Measurements from ENCODE around the gene ELMOD3.

ELMOD3 gene

GRCh38 chr2:85387754-85388153 lies 33.2 kb downstream of the ELMOD3 start:
- no peak for TF ChIP-seq CTCF (IDR thresholded peaks at IDR 0.05; ENCODE audit: borderline replicate concordance, control extremely low read depth, extremely low read depth, insufficient read depth, missing control alignments)
- in situ Hi-C loops (cut with MboI; ENCODE audit: low sequenced_read_pairs, unreplicated experiment), result no loop called here
- DNase-seq (ENCODE audit: low spot score), result no peak

GRCh38 chr2:85388878-85389538 lies 34.4 kb downstream of the ELMOD3 start:
- in situ Hi-C loops (cut with MboI; ENCODE audit: low sequenced_read_pairs, unreplicated experiment), result no loop called here
- TF ChIP-seq CTCF (IDR thresholded peaks at IDR 0.05; ENCODE audit: borderline replicate concordance, control extremely low read depth, extremely low read depth, insufficient read depth, missing control alignments), result no peak
- DNase-seq (ENCODE audit: low spot score), result no peak

- TF ChIP-seq CTCF (IDR thresholded peaks at IDR 0.05; ENCODE audit: borderline replicate concordance, control extremely low read depth, extremely low read depth, insufficient read depth, missing control alignments), result peak; percentile 74
- peak; percentile 74 for DNase-seq (ENCODE audit: low spot score)
- in situ Hi-C loops (cut with MboI; ENCODE audit: low sequenced_read_pairs, unreplicated experiment), result no loop called here
These were observed 36.5 kb downstream of the ELMOD3 start for GRCh38 chr2:85390941-85391669.

GRCh38 chr2:85393836-85394235 lies 39.3 kb downstream of the ELMOD3 start:
- in situ Hi-C loops (cut with MboI; ENCODE audit: low sequenced_read_pairs, unreplicated experiment), result no loop called here
- TF ChIP-seq CTCF (IDR thresholded peaks at IDR 0.05; ENCODE audit: borderline replicate concordance, control extremely low read depth, extremely low read depth, insufficient read depth, missing control alignments), result no peak
- no peak for DNase-seq (ENCODE audit: low spot score)

GRCh38 chr2:85394261-85394681 lies 39.7 kb downstream of the ELMOD3 start:
- no peak for DNase-seq (ENCODE audit: low spot score)
- in situ Hi-C loops (cut with MboI; ENCODE audit: low sequenced_read_pairs, unreplicated experiment), result no loop called here
- no peak for TF ChIP-seq CTCF (IDR thresholded peaks at IDR 0.05; ENCODE audit: borderline replicate concordance, control extremely low read depth, extremely low read depth, insufficient read depth, missing control alignments)

GRCh38 chr2:85394976-85395375 lies 40.4 kb downstream of the ELMOD3 start:
- DNase-seq (ENCODE audit: low spot score), result no peak
- TF ChIP-seq CTCF (IDR thresholded peaks at IDR 0.05; ENCODE audit: borderline replicate concordance, control extremely low read depth, extremely low read depth, insufficient read depth, missing control alignments), result no peak
- in situ Hi-C loops (cut with MboI; ENCODE audit: low sequenced_read_pairs, unreplicated experiment), result no loop called here

Measured in GM13976 (cell line).